Tibial artery (tissue), 4 donors: Measurements from ENCODE around the gene SEZ6.
A peak's percentile ranks its signal among the peaks of the same experiment; 100 is the strongest.

ENCODE experiments used
- DNase-seq, 2 donors: peaks; one replicate each; pipeline ENCODE4 v3.0.0-alpha.2; 2019
- H3K27ac ChIP-seq, 2 donors: fragments of 200-600 bp; sonication (generic) in 1 of 2; 1 replicate in 1 of 2; 2 replicates in 1 of 2; pipeline ENCODE4 v1.5.1; 2018 to 2019; ENCODE audit warnings: mild to moderate bottlenecking in 1 of 2
- H3K27me3 ChIP-seq, 2 donors: fragments of 200-600 bp; sonication (generic) in 1 of 2; one replicate each; pipeline versions ENCODE4 v1.5.1 to v1.6.0; 2016 to 2019
- H3K36me3 ChIP-seq, 3 donors: fragments of 200-600 bp; sonication (generic) in 2 of 3; one replicate each; pipeline ENCODE4 v1.5.1; 2016 to 2019; ENCODE audit warnings: mild to moderate bottlenecking in 2 of 3
- H3K4me1 ChIP-seq, 4 donors: fragments of 200-600 bp; sonication (generic) in 2 of 4; 1 replicate in 3 of 4; 2 replicates in 1 of 4; pipeline ENCODE4 v1.5.1; 2016 to 2019
- H3K4me3 ChIP-seq, 2 donors: fragments of 200-600 bp; sonication (generic) in 1 of 2; 1 replicate in 1 of 2; 2 replicates in 1 of 2; pipeline ENCODE4 v1.5.1; 2018 to 2019; ENCODE audit warnings: mild to moderate bottlenecking in 2 of 2
- H3K9me3 ChIP-seq, 3 donors: fragments of 200-600 bp; sonication (generic) in 1 of 3; one replicate each; pipeline ENCODE4 v1.5.1; 2016 to 2019
- CTCF ChIP-seq, 2 experiments: fragments of 200-600 bp in 1 of 2; fragments of 450-650 bp in 1 of 2; IDR thresholded peaks; one replicate each; pipeline ENCODE4 v1.5.1; 2017 to 2019; ENCODE audit warnings: antibody characterized with exemption in 2 of 2, mild to moderate bottlenecking in 1 of 2, moderate library complexity in 1 of 2
- intact Hi-C: fragments of 100-400 bp; cut with DNase I; formaldehyde crosslinking; loops from one replicate; pipeline ENCODE4 v1.15.0; 2023; ENCODE audit warnings: low total_unique reads

SEZ6 gene

GRCh38 chr17:28949185-28950016, 56.4 kb downstream of the SEZ6 start:
- intact Hi-C loops: loop anchor here (5.0 kb wide), 1 partner anchor 612 kb away; the partner anchor contains the start of genes IFT20 and TNFAIP1

DNA sequence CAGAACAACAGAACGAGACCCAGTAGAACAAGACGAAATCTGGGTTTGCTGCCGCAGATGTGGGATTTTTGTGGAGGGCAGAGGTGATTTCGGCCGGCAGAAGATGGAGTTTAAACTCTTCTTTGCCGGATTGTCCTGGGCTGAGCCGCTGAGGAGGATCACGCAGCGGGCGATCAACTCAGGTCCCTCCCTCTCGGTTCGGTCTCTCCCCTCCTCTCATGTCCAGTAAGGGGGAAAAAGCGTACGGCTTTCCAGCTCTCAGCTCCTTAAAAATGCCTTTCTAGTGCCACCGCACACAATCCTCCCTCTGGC, 57.0 kb downstream of the SEZ6 start:
- no peaks in the 10 kb centered on the region for H3K27me3 ChIP-seq
- H3K9me3 ChIP-seq: no peaks in the 10 kb centered on the region
- H3K36me3 ChIP-seq: no peaks in the 10 kb centered on the region
- peaks cover 0 to 58% (median 43%) of the 10 kb centered on the region in 4 donors for H3K4me1 ChIP-seq
- H3K4me3 ChIP-seq: peak overlapping the region; percentile 67 to 98
- DNase-seq: no peak
- intact Hi-C loops: no loop called here
- H3K27ac ChIP-seq: peak overlapping the region; percentile 86 to 98
- no peak for TF ChIP-seq CTCF (IDR thresholded peaks at IDR 0.05)

More at GRCh38 chr17:28949185-28950016, 56.4 kb downstream of the SEZ6 start:
- Histone ChIP-seq H3K27me3 (no peaks in the 10 kb centered on the region), H3K27ac (peak overlapping the region; percentile 86 to 98), H3K4me3 (peak overlapping the region; percentile 67 to 98), H3K4me1 (peaks cover 0 to 54% (median 42%) of the 10 kb centered on the region in 4 donors), H3K36me3 (no peaks in the 10 kb centered on the region), H3K9me3 (no peaks in the 10 kb centered on the region)
- TF ChIP-seq CTCF (IDR thresholded peaks at IDR 0.05): no peak
- peak; percentile 69 to 83 for DNase-seq

GRCh38 chr17:28948342-28948741, 57.5 kb downstream of the SEZ6 start:
- intact Hi-C loops: no loop called here
- H3K4me3 ChIP-seq: peak overlapping the region; percentile 67 to 98
- H3K9me3 ChIP-seq: no peaks in the 10 kb centered on the region
- DNase-seq: no peak
- H3K36me3 ChIP-seq: no peaks in the 10 kb centered on the region
- H3K27me3 ChIP-seq: no peaks in the 10 kb centered on the region
- H3K4me1 ChIP-seq: peaks cover 0 to 56% (median 43%) of the 10 kb centered on the region in 4 donors
- H3K27ac ChIP-seq: peak overlapping the region; percentile 86 to 98
- no peak for TF ChIP-seq CTCF (IDR thresholded peaks at IDR 0.05)

DNA sequence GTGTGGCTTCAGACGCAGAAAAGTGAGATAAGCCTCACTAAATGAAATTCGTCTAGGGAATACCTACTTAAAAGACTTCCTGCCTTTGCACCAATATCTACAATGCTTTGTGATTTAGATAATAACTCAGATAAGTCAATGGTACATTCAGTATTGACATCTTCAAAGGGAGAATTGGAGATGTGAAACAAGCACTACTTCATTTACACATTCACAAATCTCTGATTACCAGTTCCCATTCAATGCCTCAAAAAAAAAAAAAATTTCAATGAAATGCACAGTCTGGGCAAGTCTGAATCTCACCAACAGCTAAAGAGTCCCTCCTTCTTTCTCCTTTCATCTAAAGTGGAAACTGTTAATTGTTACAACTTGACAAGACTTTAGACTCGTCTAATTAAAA, 58.2 kb downstream of the SEZ6 start:
- H3K27ac ChIP-seq: peak overlapping the region; percentile 8 to 98
- peak overlapping the region in 1 of 2 donors; percentile 67 for H3K4me3 ChIP-seq
- TF ChIP-seq CTCF (IDR thresholded peaks at IDR 0.05): no peak
- H3K36me3 ChIP-seq: no peaks in the 10 kb centered on the region
- H3K4me1 ChIP-seq: peaks cover 0 to 50% (median 38%) of the 10 kb centered on the region in 4 donors
- H3K27me3 ChIP-seq: no peaks in the 10 kb centered on the region
- intact Hi-C loops: no loop called here
- H3K9me3 ChIP-seq: no peaks in the 10 kb centered on the region
- no peak for DNase-seq

DNA sequence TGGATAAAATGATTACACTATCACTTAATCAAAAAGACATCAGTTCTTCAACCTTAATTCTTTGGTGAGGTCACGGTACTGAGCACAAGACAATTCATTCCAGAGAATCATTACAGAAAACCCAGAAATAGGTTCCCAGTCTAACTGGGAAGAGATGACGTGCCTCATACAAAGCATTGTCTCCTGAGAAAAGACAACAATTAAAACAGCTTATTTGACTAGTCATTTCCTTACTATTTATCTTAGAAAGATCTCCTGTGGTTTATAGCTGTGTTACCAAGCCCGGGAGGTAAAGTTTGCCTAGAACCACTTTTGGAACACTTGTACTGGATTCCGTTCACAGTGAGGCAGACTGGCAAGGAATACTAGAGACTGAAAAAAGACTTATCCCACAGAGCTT, 59.6 kb downstream of the SEZ6 start:
- Histone ChIP-seq H3K36me3 (no peaks in the 10 kb centered on the region), H3K27ac (peak overlapping the region; percentile 8 to 98), H3K4me3 (no peak overlapping the region), H3K9me3 (no peaks in the 10 kb centered on the region), H3K27me3 (no peaks in the 10 kb centered on the region), H3K4me1 (peaks cover 0 to 60% (median 37%) of the 10 kb centered on the region in 4 donors)
- intact Hi-C loops: no loop called here
- DNase-seq: no peak
- no peak for TF ChIP-seq CTCF (IDR thresholded peaks at IDR 0.05)
